HCT116 (cell line): ENCODE data around the gene TANC1. TPM values are rescaled to one million over a fixed set of nuclear protein-coding genes. Genes with fewer than 3 reads are reported as not detected.

Experiments used
- ATAC-seq: fragments of 200-7000 bp; cut with Tn5 transposase; 2 replicates; pipeline ENCODE4 v1.9.1; 2020; ENCODE audit warnings: mild to moderate bottlenecking, moderate library complexity
- BruUV-seq: library from RNA; stranded (reverse); fragments of 400-500 nt; replicated peaks from 2 replicates; lab custom pipeline; 2021; lab: Mats Ljungman, UMichigan
- CTCF ChIA-PET: fragments of 300-600 bp; sonication (Branson Sonifier 250); formaldehyde crosslinking; loops from one replicate; lab custom pipeline; 2021; ENCODE audit warnings: antibody characterized with exemption; lab: Charles Lee
- POLR2A ChIA-PET: fragments of 300-600, 350-600 bp; sonication (Branson Sonifier 250); formaldehyde crosslinking; loops from one replicate; lab custom pipeline; 2021; ENCODE audit warnings: antibody characterized with exemption; lab: Charles Lee
- RAD21 ChIA-PET, 2 experiments: fragments of 300-600 bp; sonication (Branson Sonifier 250); formaldehyde crosslinking; loops; one replicate each; lab custom pipeline; 2023; ENCODE audit warnings: low total read pairs in 2 of 2; ENCODE audit not compliant: uncharacterized antibody in 2 of 2, unreplicated experiment in 2 of 2, low non-redundant PET in 1 of 2; lab: Charles Lee
- DNase-seq: peaks from one replicate; pipeline ENCODE4 v3.0.0-alpha.2; 2010; ENCODE audit warnings: low read depth, low spot score
- H2AFZ ChIP-seq: fragments of 200-600 bp; shearing (Covaris generic), sonication (generic); 2 replicates; pipeline ENCODE4 v1.6.1; 2017; ENCODE audit warnings: low read depth, mixed run types, mixed read lengths, antibody characterized with exemption, low read length; ENCODE audit not compliant: poor library complexity, severe bottlenecking
- H3K27ac ChIP-seq: 2 replicates; pipeline ENCODE4 v1.5.1; 2012; ENCODE audit warnings: low read depth, low read length
- H3K27me3 ChIP-seq: fragments of 200-600 bp; sonication (generic); 2 replicates; pipeline ENCODE4 v1.6.1; 2016; ENCODE audit warnings: mixed run types, low read length, mixed read lengths; ENCODE audit not compliant: insufficient read depth
- H3K36me3 ChIP-seq, 2 experiments: fragments of 200-500 bp in 1 of 2; fragments of 200-600 bp in 1 of 2; sonication (Bioruptor generic) in 1 of 2; sonication (generic) in 1 of 2; 2 replicates each; pipeline versions ENCODE4 v1.5.1 to v1.6.1; 2014 to 2016; ENCODE audit warnings: low read length in 2 of 2, inconsistent platforms in 1 of 2, mixed read lengths in 1 of 2, mixed run types in 1 of 2; ENCODE audit not compliant: insufficient read depth in 2 of 2, control insufficient read depth in 1 of 2
- H3K4me1 ChIP-seq, 2 experiments: fragments of 200-600 bp in 1 of 2; sonication (generic) in 1 of 2; 2 replicates each; pipeline versions ENCODE4 v1.5.1 to v1.6.1; 2012 to 2017; ENCODE audit warnings: low read length in 2 of 2, inconsistent platforms in 1 of 2, mild to moderate bottlenecking in 1 of 2, mixed read lengths in 1 of 2, mixed run types in 1 of 2, moderate library complexity in 1 of 2; ENCODE audit not compliant: insufficient read depth in 2 of 2, control insufficient read depth in 1 of 2
- H3K4me2 ChIP-seq: fragments of 200-600 bp; sonication (generic); 2 replicates; pipeline ENCODE4 v1.6.1; 2017; ENCODE audit warnings: mixed run types, low read length, mixed read lengths
- H3K4me3 ChIP-seq, 2 experiments: fragments of 200-600 bp in 1 of 2; sonication (generic) in 1 of 2; replicated peaks in 1 of 2; 2 replicates each; pipeline ENCODE4 v1.5.1; 2011 to 2016; ENCODE audit warnings: low read length in 2 of 2, control low read depth in 1 of 2, low read depth in 1 of 2, mild to moderate bottlenecking in 1 of 2, mixed read lengths in 1 of 2, mixed run types in 1 of 2
- H3K79me2 ChIP-seq: fragments of 200-600 bp; sonication (generic); 2 replicates; pipeline ENCODE4 v1.6.1; 2017; ENCODE audit warnings: mild to moderate bottlenecking, mixed run types, low read length, moderate library complexity, mixed read lengths; ENCODE audit not compliant: insufficient read depth
- H3K9ac ChIP-seq: fragments of 200-600 bp; sonication (generic); 2 replicates; pipeline ENCODE4 v1.6.1; 2016; ENCODE audit warnings: low read length, mixed read lengths
- H3K9me2 ChIP-seq: fragments of 200-600 bp; sonication (generic), shearing (Covaris generic); 2 replicates; pipeline ENCODE4 v1.6.1; 2017; ENCODE audit warnings: mixed run types, mild to moderate bottlenecking, moderate library complexity; ENCODE audit not compliant: insufficient read depth
- H3K9me3 ChIP-seq, 2 experiments: fragments of 200-500 bp in 1 of 2; fragments of 200-600 bp in 1 of 2; sonication (Bioruptor generic) in 1 of 2; sonication (generic) in 1 of 2; 2 replicates each; pipeline ENCODE4 v1.6.1; 2014 to 2017; ENCODE audit warnings: low read length in 2 of 2, mixed read lengths in 2 of 2, inconsistent platforms in 1 of 2, low read depth in 1 of 2, mild to moderate bottlenecking in 1 of 2, mixed run types in 1 of 2, moderate library complexity in 1 of 2; ENCODE audit not compliant: control insufficient read depth in 1 of 2, insufficient read depth in 1 of 2
- H4K20me1 ChIP-seq: fragments of 200-600 bp; sonication (generic), shearing (Covaris generic); 2 replicates; pipeline ENCODE4 v1.6.1; 2017; ENCODE audit warnings: mixed run types, mild to moderate bottlenecking, moderate library complexity; ENCODE audit not compliant: insufficient read depth
- CEBPB ChIP-seq: IDR thresholded peaks from 2 replicates; pipeline ENCODE4 v1.6.1; 2012; ENCODE audit warnings: low read depth
- EGR1 ChIP-seq: IDR thresholded peaks from 2 replicates; pipeline ENCODE4 v1.6.1; 2012; ENCODE audit warnings: low read depth
- EZH2phosphoT487 ChIP-seq: fragments of 200-600 bp; IDR thresholded peaks from 2 replicates; pipeline ENCODE4 v1.6.1; 2018; ENCODE audit warnings: antibody characterized with exemption, borderline replicate concordance
- FOSL1 ChIP-seq: IDR thresholded peaks from 2 replicates; pipeline ENCODE4 v1.6.1; 2012; ENCODE audit warnings: low read depth
- JUND ChIP-seq: IDR thresholded peaks from 2 replicates; pipeline ENCODE4 v1.6.1; 2012
- MAX ChIP-seq: IDR thresholded peaks from 2 replicates; pipeline ENCODE4 v1.6.1; 2012
- POLR2A ChIP-seq: IDR thresholded peaks from 2 replicates; pipeline ENCODE4 v1.7.0; 2011; ENCODE audit warnings: borderline replicate concordance; ENCODE audit not compliant: insufficient read depth, insufficient read length; ENCODE audit errors: extremely low read depth
- SIN3A ChIP-seq: IDR thresholded peaks from 2 replicates; pipeline ENCODE4 v1.6.1; 2012; ENCODE audit warnings: low read depth
- SRF ChIP-seq: IDR thresholded peaks from 2 replicates; pipeline ENCODE4 v1.6.1; 2012; ENCODE audit warnings: low read depth
- TCF7L2 ChIP-seq: IDR thresholded peaks from 2 replicates; pipeline ENCODE4 v1.7.0; 2011; ENCODE audit warnings: borderline replicate concordance, inconsistent platforms; ENCODE audit not compliant: insufficient read depth, insufficient read length; ENCODE audit errors: extremely low read depth
- ZFX ChIP-seq: fragments of 450-650 bp; IDR thresholded peaks from 2 replicates; pipeline ENCODE4 v1.6.1; 2017
- ZNF274 ChIP-seq: fragments of 200-500 bp; sonication (Bioruptor generic); IDR thresholded peaks from 2 replicates; pipeline ENCODE4 v1.6.1; 2014; ENCODE audit warnings: mild to moderate bottlenecking, low read depth, low read length, inconsistent platforms
- intact Hi-C: fragments of 100-400 bp; cut with micrococcal nuclease; formaldehyde crosslinking; loops from 2 replicates; pipeline ENCODE4 v1.10.0; 2022
- total RNA-seq: library from RNA; stranded (reverse); gene quantifications from one replicate; pipeline ENCODE4 v1.2.1, GENCODE V29; 2021; ENCODE audit not compliant: unreplicated experiment
- TF ChIP-seq, protein P1 (sequence below): IDR thresholded peaks from 2 replicates; pipeline ENCODE4 v1.6.1; 2012; ENCODE audit warnings: low read depth
- TF ChIP-seq, protein P2 (sequence below): IDR thresholded peaks from 2 replicates; pipeline ENCODE4 v1.6.1; 2011; ENCODE audit warnings: mild to moderate bottlenecking, low read length, moderate library complexity; ENCODE audit not compliant: insufficient replicate concordance; ENCODE audit errors: extremely low read depth
- TF ChIP-seq, protein P3 (sequence below): IDR thresholded peaks from 2 replicates; pipeline ENCODE4 v1.6.1; 2012

The TANC1 gene
- total RNA-seq, 1 experiment from 2014 or later, result 15.1 TPM

- TF ChIP-seq, protein P1, sequence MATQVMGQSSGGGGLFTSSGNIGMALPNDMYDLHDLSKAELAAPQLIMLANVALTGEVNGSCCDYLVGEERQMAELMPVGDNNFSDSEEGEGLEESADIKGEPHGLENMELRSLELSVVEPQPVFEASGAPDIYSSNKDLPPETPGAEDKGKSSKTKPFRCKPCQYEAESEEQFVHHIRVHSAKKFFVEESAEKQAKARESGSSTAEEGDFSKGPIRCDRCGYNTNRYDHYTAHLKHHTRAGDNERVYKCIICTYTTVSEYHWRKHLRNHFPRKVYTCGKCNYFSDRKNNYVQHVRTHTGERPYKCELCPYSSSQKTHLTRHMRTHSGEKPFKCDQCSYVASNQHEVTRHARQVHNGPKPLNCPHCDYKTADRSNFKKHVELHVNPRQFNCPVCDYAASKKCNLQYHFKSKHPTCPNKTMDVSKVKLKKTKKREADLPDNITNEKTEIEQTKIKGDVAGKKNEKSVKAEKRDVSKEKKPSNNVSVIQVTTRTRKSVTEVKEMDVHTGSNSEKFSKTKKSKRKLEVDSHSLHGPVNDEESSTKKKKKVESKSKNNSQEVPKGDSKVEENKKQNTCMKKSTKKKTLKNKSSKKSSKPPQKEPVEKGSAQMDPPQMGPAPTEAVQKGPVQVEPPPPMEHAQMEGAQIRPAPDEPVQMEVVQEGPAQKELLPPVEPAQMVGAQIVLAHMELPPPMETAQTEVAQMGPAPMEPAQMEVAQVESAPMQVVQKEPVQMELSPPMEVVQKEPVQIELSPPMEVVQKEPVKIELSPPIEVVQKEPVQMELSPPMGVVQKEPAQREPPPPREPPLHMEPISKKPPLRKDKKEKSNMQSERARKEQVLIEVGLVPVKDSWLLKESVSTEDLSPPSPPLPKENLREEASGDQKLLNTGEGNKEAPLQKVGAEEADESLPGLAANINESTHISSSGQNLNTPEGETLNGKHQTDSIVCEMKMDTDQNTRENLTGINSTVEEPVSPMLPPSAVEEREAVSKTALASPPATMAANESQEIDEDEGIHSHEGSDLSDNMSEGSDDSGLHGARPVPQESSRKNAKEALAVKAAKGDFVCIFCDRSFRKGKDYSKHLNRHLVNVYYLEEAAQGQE, result no peak
- TF ChIP-seq SIN3A, result no peak
- TF ChIP-seq, protein P2, sequence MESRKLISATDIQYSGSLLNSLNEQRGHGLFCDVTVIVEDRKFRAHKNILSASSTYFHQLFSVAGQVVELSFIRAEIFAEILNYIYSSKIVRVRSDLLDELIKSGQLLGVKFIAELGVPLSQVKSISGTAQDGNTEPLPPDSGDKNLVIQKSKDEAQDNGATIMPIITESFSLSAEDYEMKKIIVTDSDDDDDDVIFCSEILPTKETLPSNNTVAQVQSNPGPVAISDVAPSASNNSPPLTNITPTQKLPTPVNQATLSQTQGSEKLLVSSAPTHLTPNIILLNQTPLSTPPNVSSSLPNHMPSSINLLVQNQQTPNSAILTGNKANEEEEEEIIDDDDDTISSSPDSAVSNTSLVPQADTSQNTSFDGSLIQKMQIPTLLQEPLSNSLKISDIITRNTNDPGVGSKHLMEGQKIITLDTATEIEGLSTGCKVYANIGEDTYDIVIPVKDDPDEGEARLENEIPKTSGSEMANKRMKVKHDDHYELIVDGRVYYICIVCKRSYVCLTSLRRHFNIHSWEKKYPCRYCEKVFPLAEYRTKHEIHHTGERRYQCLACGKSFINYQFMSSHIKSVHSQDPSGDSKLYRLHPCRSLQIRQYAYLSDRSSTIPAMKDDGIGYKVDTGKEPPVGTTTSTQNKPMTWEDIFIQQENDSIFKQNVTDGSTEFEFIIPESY, result no peak
- no peak for TF ChIP-seq FOSL1
- TF ChIP-seq, all 23 proteins: peak for 0
Observed at GRCh38 chr2:159073256-159073655, 104.8 kb downstream of the TANC1 start (continued).

GRCh38 chr2:159074605-159075004 is 106.2 kb downstream of the TANC1 start:
- Histone ChIP-seq H3K27me3 (no peaks in the 10 kb centered on the region), H3K4me1 (peaks cover 0 to 2% of the 10 kb centered on the region in 2 experiments; a peak in 1 of 4 replicates), H3K9ac (no peak overlapping the region), H3K9me3 (no peaks in the 10 kb centered on the region), H3K36me3 (no peaks in the 10 kb centered on the region), H4K20me1 (no peaks in the 10 kb centered on the region), H2AFZ (no peak overlapping the region), H3K4me2 (no peak overlapping the region), H3K4me3 (no peak overlapping the region), H3K27ac (no peak overlapping the region), H3K9me2 (no peaks in the 10 kb centered on the region), H3K79me2 (no peaks in the 10 kb centered on the region)
- no TSS peak for BruUV-seq
- RAD21 ChIA-PET, result no interaction called here
- intact Hi-C loops, result no loop called here
- DNase-seq (no peak), ATAC-seq (no peak)
- POLR2A ChIA-PET, result no interaction called here
- TF ChIP-seq EGR1 (no peak), SRF (no peak), SIN3A (no peak), CEBPB (no peak), JUND (no peak), ZFX (no peak), TCF7L2 (no peak), EZH2phosphoT487 (no peak), MAX (no peak), ZNF274 (no peak), POLR2A (no peak)
- TF ChIP-seq, protein P3, sequence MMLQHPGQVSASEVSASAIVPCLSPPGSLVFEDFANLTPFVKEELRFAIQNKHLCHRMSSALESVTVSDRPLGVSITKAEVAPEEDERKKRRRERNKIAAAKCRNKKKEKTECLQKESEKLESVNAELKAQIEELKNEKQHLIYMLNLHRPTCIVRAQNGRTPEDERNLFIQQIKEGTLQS, result no peak
- TF ChIP-seq, protein P2, result no peak
- CTCF ChIA-PET, result no interaction called here
